SK-MEL-5 (cell line): ENCODE measurements around the gene TTC7B. TPM values are rescaled to one million over a fixed set of nuclear protein-coding genes. Genes with fewer than 3 reads are reported as not detected.
A peak's percentile ranks its signal among the peaks of the same experiment; 100 is the strongest.

ENCODE experiments used
- DNase-seq: peaks from one replicate; pipeline ENCODE4 v3.0.0-alpha.2; 2016; ENCODE audit warnings: low read depth, low spot score
- in situ Hi-C: cut with HindIII; loops from 2 replicates; pipeline ENCODE4 v1.10.0; 2016; ENCODE audit warnings: low sequenced_read_pairs, high pct_unique_total_duplicates, low pct_unique_long_range_greater_than_20kb
- total RNA-seq: library from RNA; depleted of rRNA; stranded (reverse); fragments of >200 nt; shearing (Covaris generic); gene quantifications from 2 replicates; pipeline ENCODE4 v1.2.3, GENCODE V29; 2014

The TTC7B gene
- total RNA-seq, 1 experiment from 2014 or later = 31.1 TPM

DNA sequence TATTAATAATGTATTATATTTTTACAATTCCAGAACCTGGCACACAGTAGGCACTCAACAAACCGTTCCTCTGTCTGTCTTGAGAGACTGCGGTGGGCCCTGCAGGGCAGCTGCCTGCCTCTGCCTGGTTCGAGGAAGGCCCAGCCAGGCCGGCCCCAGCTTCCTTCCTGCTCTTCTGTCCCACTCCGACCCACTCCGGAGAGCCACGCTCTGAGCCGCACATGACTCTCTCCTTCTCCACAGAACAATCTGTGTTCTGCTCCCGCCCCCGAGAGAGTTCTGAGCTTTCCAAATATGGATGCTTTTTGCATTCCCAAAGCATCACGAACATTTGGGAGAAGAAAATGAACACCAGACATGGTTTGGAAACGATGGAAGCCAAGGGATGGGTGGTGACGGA lies 57.3 kb downstream of the TTC7B start:
- in situ Hi-C loops = no loop called here
- DNase-seq = no peak

DNA sequence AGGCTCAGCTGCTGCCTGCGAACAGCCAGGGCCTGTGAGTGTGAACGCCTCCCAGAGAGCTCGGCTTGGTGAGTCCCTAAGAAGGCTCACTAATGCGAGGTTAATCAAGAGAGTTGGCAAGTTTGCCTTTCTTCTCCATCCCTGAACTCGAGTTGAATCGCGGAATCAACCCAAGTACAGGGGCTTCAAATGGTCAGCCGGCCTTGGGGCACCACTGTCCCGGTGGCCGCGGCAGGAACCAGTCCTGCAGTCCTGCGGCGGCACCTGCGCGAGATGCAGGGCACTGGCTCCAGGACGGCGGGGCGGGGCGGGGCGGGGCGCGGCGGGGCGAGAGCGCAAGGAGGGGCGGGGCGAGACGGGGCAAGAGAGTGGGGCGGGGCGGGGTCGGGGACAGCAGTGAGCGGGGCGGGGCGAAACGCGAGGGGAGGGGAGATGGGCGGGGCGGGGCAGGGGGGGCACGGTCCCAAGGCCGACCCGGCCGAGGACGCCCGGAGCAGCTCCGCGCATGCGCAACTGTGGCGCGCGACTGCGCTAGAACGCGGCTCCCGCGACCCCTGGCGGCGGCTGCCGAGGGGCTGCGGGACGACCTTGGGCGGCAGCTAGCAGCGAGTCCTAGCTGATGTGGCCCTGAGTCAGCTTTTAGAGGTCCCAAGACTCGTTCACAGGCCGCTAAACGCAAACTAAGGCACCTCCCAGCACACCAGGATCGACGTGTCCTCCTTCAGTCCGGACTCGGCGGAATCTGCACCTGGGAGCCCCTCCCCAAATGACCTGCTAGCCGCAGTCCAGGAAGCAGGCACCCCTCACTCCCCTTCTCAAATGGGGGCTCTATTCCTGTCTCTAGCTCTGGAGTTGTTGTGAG lies 58.0 kb downstream of the TTC7B start:
- peak; percentile 87 for DNase-seq
- in situ Hi-C loops = no loop called here

DNA sequence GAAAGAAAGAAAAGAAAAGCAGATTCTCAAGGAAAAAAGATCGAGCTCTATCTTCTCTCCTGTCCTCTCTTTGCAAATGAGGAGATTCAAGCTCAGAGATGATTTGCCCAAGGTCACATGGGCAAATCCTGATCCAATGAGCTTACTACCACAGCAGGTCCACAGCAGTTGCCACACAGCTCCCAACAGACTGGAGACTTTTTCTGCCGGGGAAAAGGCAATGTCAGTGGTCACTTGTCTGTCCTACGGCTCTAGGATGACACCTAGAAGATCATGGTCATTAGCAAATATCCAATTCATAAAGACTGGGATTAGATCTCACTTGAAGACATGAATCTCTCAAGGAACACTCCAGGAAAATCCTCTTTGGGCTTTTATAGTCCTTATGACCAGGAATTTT lies 58.8 kb downstream of the TTC7B start:
- DNase-seq = peak; percentile 13
- in situ Hi-C loops = no loop called here

DNA sequence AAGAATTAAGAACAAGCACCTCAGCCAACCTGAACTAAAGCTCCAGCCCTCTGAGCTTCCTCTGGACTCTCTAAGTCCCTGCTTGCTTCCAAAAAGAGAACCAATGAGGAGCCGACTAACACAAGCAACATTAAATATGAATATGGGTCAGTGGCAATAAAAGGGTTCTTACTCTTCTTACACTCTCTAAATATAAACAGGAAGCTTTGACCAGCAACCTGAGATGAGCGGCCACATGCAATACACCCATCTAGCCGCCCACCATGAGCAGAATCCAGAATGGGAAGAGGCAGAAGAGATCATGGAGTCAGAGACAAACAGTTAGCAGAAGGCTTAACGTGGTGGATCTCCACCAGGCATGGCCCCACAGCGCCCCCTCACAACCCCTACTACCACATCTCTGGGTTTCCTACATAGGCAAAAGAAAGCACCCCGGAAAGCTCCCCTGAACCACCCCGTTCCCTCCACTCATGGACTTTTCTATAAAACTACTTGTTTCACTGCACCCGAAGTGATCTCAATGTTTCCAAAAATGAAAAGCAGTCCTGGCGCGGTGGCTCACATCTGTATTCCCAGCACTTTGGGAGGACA lies 59.4 kb downstream of the TTC7B start:
- in situ Hi-C loops = no loop called here
- DNase-seq = no peak

DNA sequence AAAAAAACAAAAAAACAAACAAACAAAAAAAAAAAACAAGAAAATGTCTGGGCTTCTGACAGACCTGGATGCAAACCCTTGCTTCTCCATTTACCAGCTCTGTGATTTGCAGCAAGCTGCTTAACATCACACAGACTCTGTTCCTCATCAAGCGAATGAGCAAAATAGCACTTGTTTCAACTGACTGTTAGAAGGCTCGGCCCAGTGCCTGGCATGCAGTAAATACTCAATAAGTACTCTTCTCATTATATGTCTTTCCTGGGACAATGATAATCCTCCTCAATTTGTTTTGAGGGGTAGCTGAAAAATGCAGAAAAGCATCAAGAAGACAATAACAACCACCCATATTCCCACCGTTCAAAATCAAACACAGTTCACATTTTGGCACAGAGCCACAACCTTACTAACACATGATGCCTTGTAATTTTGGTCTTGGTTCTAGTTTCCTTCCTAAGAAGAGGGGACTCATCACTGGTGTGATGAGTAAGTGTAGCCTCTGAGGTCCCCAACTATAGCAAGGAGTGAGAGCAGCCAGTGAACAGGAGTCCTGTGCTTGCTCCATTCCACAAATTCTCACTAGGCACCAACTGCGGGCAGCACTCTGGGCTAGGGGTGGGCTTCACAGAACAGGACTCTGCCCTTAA lies 60.4 kb downstream of the TTC7B start:
- in situ Hi-C loops = no loop called here
- no peak for DNase-seq

DNA sequence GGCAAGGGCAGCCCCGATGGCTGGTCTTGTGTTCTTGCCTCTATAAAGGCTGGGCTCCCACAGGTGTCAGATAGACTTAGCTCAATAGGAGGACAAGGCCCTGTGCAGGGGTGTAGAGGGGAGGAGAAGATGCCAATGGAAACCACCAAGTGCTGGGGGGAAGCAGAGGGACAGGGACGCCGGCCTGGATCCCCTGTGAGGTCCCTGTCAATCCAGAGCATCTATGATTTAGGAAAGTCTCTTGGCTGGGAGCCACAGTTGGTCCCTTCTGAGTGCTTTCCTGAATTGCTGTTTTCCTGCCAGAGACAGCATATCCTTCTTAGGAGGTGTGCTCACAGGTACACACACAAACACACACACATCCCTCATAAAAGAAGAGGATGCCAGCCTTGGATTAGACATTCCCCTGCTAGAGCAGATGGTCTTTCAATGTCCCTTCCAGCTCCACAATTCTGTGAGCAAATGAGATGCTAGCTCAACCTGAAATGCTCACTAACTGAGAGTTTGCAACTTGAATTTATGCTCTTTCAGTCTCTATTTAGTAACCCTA lies 62.7 kb downstream of the TTC7B start:
- in situ Hi-C loops = no loop called here
- no peak for DNase-seq

DNA sequence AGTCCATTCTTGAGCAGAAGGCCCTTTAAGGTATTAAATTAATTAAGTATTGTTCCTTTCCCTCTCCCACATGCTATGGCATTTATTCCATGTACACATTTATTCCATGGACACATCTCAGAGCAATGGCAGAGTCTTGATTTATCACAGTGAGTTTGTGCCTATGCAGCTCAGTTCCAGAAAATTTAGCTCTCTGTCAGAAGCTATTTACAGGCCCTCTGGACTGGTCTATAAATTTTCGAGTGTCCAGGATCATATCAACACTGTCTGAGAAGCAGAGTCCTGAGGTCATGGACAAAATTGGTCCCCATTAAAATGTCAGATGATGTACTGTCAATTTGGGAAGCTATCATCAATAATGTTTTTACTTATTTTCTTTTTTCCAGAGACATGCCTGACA lies 65.5 kb downstream of the TTC7B start:
- in situ Hi-C loops = no loop called here
- DNase-seq = no peak

DNA sequence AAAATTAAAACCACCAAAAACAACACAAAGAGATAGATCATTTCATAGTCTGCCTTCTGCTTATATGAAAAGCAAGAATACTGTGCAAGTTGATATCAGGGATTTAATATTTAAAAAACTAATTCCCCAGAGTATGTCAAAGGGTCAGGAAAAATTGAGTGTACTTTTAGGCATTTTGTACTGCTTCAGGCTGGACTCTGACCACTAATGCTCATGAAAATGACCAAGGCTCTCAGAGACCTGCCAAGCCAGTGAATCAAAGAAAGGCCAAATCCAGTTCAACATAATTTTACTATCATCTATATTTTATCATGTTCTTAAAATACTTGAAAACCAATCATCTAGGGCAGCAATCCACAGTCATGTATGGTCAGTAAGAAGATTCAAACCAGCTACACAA lies 66.0 kb downstream of the TTC7B start:
- no peak for DNase-seq
- in situ Hi-C loops = no loop called here

DNA sequence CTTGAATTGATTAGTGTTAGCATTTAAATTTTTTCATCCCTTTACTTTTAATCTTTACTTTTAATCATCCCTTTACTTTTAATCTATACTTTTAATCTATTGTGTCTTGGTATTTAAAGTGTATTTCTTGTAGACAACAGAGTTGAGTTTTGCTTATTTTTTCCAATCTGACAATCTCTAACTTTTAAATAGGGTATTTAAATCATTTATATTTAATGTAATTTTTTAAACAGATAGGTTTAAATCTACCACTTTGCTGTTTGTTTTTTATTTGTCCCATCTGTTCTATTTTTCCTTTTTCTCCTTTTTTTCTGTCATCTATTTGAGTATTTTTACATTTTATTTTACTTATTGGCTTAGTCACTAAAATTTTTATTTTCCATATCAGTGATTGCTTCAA lies 68.3 kb downstream of the TTC7B start:
- DNase-seq = no peak
- in situ Hi-C loops = no loop called here

DNA sequence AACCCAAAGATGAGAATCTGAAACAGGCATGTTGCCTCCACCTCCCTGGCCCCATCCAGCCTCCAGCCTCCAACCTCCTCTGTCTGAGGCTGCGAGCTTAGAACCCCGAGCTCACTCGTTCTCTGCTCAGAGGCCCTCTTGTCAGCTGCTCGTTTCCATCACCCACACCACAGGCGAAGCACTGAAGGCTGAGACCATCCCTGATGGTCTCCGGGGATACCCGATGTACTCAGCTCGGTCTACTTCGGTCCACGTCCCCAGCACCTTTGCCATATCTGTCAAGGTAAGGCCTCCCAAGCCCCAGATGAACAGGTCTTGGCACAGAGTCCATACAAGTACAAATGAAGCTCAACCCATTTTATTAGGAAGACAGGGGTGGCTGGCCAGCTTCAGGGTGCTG lies 72.4 kb downstream of the TTC7B start:
- DNase-seq = no peak
- in situ Hi-C loops = no loop called here

DNA sequence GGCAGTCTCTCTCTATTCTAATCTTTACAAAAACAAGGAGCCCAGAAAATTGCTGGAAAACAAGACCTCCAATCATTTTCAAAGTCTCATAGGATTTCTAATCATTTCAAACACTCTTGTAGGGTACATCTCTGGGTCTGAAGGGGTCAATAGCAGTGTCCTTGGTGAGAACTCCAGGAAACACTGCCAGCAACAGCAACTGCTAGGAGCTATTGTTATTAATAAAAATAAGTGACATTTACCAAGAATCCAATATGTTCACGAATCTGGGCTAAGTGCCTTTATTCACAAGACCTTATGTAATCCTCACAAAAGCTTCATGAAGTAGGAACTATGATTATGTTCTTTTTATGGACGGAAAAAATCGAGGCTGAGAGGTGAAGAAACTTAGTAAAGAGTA lies 72.8 kb downstream of the TTC7B start:
- in situ Hi-C loops = no loop called here
- no peak for DNase-seq

DNA sequence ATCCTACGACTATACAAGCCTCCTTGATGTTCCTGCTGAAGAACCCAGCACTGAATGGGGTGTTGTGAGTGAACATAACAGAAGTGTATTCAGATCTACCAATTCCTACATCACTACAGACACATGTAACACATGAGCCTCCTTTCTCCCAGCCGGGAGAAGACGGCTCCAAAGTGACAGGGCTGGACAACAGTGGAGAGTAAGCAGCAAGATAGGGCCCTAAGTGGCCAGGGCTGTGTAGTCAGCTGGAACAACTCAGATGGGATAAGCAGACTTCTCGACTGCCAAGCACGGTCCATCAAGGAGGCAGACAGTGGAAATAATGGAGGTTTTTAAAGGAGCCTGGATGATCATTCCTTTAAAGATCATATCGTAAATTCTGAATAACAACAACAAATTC lies 73.5 kb downstream of the TTC7B start:
- in situ Hi-C loops = no loop called here
- no peak for DNase-seq

DNA sequence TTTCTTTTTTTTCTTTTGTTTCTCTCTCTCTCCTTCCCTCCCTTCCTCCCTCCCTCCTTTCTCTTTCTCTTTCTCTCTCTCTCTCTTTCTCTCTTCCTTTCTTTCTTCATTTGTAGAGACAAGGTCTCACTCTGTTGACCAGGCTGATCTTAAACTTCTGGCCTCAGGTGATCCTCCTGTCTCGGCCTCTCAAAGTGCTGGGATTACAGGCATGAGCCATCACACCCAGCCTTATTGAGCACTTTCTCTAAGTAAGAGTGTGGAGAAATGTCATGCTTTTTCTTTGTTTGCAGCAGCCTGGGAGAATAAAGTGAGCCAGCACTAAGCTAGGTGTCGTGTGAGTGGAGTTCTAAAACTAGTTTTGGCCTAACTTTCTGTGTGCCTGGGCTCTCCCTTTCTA lies 74.0 kb downstream of the TTC7B start:
- no peak for DNase-seq
- in situ Hi-C loops = no loop called here

DNA sequence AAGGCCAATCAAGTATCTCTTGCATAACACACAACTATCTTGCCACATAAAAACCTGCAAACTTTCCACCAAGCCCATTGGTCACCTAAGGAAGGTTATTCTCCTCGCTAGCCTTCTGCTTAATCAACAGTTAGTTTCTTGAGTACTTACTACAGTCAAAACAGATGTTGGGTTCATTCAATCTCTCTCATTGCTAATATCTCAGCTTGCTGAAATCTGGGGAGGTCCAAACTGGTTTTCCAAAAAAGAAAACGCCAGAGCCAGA lies 74.6 kb downstream of the TTC7B start:
- no peak for DNase-seq
- in situ Hi-C loops = no loop called here

DNA sequence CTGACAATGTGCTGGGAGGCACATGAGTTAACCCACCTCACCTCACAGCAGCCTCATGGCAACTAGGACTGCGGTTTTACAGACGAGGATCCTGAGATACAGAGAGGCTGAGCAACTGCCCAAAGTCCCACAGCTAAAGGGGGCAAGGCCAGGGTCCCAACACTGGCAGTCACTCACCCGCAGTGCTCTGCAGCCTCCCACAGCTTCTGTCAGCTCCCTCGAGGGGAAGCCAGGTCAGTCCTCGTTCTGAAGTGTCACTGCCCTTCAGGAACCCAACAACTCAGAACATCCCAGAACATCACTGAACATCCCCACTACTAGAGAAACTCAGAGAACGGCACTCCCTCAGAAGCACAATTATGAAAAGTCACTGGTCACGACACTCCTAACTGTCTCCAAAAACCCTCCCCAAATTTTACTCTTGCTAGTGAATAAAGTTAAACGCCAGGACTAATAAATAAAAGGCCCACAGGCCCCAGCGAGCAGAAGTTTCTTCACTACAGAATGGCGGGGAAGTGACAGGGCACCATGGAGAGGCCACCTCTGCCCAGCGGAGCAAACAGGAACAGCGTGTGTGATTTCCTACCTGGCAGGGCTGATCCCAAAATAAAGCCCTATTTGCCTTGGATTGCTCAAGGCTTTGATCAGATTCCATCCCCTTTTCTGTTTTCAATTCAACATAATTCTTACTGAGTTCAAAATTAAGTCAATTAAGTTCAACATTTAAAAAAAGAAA lies 75.1 kb downstream of the TTC7B start:
- DNase-seq = no peak
- in situ Hi-C loops = no loop called here

DNA sequence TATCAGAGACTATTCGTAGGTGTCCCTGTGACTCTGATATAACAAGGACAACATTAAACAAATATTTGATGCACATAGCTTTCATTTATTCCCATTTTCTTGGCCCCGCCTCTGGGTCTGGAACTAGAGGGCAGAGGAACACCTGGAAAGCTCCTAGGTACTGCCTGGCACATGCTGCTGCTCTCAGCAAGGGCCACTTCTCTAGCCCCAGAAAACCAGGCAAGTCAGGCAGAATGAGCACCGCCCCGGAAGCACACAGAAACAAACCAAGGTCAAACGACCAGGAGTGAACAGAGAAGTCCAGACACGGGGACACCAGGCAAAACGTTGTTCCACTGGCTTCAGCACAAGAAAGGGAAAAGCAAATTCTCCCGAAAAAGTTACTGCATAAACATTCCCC lies 76.1 kb downstream of the TTC7B start:
- in situ Hi-C loops = no loop called here
- no peak for DNase-seq

DNA sequence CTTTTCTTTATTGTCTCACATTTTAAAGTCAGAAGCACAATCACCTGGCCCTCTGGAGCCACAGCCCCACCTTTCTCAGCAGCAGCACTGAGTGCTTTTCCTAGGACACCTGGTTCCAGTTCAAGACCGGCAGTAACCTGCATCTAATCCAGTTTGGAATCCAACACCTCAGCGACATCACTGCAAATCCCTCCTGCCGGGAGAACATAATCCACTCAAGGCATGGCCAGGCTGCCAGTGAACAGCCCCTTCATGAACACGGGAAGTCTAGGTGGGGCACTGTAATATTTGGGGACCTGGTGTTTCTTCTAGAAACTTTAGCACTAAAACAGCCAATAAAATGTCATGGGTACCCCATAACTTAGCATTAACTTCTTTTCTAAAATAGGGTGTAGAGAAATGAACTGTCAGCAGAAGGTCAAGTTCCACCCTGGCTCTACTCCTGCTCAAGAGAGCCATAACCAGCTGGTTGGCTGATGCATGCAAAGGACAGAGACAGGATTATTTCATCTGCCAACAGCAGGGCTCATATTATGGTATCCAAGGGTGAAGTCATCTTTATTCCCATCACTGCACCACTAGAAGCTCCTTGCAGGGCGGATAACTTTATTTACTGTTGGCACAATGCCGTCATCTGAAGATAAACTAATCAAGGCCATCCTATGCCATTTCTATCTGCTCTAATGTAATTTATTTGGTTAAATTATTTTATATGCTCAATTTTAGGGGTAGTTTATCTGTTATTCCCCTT lies 76.7 kb downstream of the TTC7B start:
- in situ Hi-C loops = no loop called here
- DNase-seq = no peak
